ENCODE results near the gene LPIN1.

DNA sequence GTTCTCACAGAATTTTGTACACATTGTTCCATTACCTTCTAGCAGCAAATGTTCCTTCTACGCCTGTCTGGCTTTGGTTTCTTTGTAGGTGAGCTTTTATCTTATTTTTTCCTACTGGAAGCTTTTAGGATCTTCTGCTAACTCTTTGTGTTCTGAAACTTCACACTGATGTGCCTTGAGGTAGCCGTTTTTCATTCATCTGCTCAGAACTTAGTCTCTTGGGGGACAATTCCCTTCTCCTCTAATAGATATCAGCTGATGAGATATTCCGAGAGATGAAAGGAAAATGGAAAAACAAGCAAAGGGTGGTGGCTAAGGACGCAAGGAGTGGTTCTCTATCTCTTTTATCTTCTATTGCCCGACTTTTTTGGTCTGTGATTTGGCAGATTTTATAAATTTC lies 27.8 kb upstream of the LPIN1 start:
- no peak for TF ChIP-seq TAF1 (IDR thresholded peaks at IDR 0.05; ENCODE audit: borderline replicate concordance, insufficient read depth, low read length)
- TF ChIP-seq POLR2AphosphoS5 (IDR thresholded peaks at IDR 0.05; ENCODE audit: low read depth, low read length), result no peak
- TF ChIP-seq SIN3A (IDR thresholded peaks at IDR 0.05; ENCODE audit: borderline replicate concordance, insufficient read depth, low read length), result no peak
- TF ChIP-seq, protein P1, sequence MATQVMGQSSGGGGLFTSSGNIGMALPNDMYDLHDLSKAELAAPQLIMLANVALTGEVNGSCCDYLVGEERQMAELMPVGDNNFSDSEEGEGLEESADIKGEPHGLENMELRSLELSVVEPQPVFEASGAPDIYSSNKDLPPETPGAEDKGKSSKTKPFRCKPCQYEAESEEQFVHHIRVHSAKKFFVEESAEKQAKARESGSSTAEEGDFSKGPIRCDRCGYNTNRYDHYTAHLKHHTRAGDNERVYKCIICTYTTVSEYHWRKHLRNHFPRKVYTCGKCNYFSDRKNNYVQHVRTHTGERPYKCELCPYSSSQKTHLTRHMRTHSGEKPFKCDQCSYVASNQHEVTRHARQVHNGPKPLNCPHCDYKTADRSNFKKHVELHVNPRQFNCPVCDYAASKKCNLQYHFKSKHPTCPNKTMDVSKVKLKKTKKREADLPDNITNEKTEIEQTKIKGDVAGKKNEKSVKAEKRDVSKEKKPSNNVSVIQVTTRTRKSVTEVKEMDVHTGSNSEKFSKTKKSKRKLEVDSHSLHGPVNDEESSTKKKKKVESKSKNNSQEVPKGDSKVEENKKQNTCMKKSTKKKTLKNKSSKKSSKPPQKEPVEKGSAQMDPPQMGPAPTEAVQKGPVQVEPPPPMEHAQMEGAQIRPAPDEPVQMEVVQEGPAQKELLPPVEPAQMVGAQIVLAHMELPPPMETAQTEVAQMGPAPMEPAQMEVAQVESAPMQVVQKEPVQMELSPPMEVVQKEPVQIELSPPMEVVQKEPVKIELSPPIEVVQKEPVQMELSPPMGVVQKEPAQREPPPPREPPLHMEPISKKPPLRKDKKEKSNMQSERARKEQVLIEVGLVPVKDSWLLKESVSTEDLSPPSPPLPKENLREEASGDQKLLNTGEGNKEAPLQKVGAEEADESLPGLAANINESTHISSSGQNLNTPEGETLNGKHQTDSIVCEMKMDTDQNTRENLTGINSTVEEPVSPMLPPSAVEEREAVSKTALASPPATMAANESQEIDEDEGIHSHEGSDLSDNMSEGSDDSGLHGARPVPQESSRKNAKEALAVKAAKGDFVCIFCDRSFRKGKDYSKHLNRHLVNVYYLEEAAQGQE (IDR thresholded peaks at IDR 0.05; ENCODE audit: insufficient read depth in 1 of 2, low read depth in 2 of 2, low read length in 2 of 2), result no peak
